HG02678 (cell line): Measurements from ENCODE around the gene DCBLD1.

Experiments
- ATAC-seq: cut with Tn5 transposase; IDR thresholded peaks from one replicate; pipeline ENCODE4 v1.9.1; 2021; ENCODE audit warnings: mild to moderate bottlenecking, moderate library complexity; ENCODE audit not compliant: unreplicated experiment

DCBLD1 gene

GRCh38 chr6:117525607-117526006 is 43.1 kb downstream of the DCBLD1 start:
- no peak for ATAC-seq

DNA sequence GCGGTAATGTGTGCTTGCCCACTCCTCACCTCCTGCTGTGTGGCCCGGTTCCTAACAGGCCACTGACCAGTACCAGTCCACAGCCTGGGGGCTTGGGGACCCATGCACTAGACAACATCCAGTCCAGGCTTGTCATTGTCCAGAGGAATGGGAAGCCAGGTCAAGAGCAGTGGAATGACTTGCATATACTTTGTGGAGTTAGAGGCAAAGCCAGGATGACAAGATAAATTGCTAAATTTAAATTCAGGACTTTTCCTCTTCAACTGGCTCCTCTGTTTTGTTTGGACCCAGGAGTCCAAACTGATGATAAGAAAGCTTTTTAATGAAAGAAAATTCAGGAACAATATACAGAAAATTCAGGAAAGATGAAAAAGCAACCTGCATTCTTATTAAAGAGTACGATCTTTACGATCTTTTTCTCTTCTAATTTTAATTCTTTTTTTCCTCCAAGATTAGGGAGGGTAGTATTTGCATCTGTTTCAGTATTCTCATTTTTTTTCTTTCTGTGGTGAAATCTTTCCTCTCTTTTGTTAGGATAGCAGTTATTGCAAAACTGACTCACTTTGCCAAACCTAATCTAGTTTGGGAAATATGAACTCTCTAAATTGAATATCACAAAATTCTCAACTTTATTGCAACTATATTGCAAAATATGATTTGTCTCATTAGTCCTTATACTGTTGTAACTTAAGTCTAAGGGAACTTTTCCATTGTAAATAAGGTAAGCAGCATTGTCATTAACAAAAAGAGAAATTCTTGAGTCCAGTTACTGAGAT is 48.2 kb downstream of the DCBLD1 start:
- no peak for ATAC-seq

DNA sequence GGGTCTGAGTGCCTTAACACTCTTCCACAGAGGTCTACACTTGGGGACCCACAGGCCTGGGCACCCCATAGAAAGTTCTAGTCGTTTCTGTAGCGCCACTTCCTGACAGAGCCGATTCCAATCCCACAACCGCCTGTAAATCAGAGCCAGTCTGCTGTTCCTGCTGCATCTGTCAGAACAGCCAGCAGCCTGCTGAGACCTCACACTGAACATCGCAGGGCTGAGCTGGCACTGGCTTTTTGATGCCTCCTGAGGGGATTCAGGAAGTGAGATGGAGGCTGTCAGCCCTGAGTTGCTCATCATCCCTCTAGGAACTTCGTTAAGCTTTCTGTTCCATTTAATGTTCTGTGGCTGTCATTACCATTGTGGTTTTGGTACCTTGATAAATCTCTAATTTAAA is 48.9 kb downstream of the DCBLD1 start:
- no peak for ATAC-seq

DNA sequence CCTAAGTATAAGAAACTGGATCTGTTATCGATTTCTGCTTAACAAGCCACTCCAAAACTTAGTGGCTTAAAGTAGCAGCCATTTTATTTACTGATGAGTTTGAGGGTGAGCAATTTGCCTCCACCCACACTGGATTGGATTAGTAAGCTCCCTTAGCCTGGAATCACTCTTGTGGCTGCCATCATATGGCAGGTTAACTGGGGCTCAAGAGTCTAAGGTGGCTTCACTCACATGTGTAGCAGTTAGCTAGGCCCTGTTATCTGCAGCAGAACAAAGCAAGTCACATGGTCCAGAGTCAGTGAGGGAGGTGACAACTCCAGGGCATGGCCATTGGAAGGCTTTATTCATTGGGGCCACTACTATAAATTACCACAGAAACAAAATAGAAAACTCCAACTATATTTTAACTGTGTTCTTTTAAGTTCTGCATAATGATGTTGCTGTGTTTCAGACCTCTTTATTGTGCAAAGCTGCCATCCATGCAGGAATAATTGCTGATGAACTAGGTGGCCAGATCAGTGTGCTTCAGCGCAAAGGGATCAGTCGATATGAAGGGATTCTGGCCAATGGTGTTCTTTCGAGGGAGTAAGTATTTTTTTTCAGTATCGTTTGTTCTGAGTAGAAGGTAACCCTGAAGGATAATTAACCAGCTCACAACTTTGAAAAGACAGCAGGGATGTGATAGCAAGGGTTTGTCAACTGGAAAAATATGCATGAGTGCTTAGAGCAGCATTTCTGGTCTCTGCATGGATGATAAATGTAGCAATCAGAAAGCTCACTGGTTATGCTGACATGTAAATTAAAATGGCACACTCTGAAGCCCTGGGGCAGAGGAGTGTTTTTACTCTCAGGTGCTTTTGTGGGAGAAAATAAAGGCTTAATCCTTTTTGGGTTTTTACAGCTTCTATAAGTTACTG is 49.6 kb downstream of the DCBLD1 start:
- no peak for ATAC-seq

- no peak for ATAC-seq
These were observed 51.3 kb downstream of the DCBLD1 start for GRCh38 chr6:117533775-117534174.

GRCh38 chr6:117534974-117535373 is 52.5 kb downstream of the DCBLD1 start:
- ATAC-seq: no peak

DNA sequence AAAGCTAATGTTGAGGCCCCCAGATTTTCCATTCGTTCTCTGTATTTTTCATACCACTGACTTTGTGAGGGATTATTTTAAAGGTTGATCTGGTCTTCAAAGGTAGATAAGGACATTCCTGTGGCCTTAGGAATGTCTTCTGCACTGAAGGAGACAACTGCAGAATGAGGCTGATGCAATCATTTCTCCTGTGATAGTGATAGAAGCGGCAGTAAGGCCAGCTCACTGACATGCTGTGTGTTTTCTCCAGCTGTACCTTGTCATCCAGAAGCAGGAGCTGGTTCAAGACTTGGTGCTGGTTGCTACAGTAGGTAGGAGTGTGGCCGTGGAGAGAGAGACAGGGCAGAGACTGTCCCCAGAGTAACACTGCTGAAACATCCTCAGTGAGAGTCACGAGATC is 53.8 kb downstream of the DCBLD1 start:
- no peak for ATAC-seq

DNA sequence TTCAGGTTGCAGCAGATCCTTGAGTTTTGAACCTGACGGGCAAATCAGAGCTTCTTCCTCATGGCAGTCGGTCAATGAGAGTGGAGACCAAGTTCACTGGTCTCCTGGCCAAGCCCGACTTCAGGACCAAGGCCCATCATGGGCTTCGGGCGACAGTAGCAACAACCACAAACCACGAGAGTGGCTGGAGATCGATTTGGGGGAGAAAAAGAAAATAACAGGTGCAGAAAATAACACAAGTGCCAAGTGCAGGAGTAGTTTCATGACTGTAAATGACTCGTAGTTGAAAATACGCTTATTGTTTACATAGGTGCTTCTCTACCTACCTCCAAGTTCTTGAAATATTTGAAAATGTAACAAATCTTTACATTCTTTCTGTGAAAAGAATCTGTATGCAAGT is 56.1 kb downstream of the DCBLD1 start:
- ATAC-seq: peak; percentile 81

DNA sequence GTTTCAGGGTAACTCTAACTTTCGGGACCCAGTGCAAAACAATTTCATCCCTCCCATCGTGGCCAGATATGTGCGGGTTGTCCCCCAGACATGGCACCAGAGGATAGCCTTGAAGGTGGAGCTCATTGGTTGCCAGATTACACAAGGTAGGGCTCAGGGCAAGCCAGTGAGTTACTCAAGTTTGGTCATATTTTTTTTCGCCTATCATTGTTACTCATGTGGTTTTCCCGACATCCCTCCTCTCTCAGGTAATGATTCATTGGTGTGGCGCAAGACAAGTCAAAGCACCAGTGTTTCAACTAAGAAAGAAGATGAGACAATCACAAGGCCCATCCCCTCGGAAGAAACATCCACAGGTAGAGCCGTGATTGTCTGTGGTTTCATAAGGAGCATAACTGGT is 58.2 kb downstream of the DCBLD1 start:
- no peak for ATAC-seq

GRCh38 chr6:117542493-117542892 is 60.0 kb downstream of the DCBLD1 start:
- ATAC-seq: no peak

- no peak for ATAC-seq
These were observed 62.2 kb downstream of the DCBLD1 start for GRCh38 chr6:117544716-117545115.

DNA sequence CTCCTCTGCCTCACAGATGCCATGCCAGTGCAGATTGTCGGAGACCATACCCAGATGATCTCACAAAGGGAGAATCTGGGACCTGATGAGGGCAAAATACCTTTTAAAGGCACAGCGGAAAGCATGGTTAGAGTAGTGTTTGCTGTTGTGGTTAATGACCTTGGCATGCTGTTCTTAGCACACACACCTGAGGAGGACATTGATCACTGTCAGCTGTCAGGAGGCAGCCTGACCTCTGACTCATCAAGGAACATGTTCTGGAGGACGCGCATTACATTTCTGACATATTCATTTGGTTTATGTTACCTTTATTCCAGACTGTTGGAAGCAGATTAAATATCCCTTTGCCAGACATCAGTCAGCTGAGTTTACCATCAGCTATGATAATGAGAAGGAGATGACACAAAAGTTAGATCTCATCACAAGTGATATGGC is 62.7 kb downstream of the DCBLD1 start:
- no peak for ATAC-seq

DNA sequence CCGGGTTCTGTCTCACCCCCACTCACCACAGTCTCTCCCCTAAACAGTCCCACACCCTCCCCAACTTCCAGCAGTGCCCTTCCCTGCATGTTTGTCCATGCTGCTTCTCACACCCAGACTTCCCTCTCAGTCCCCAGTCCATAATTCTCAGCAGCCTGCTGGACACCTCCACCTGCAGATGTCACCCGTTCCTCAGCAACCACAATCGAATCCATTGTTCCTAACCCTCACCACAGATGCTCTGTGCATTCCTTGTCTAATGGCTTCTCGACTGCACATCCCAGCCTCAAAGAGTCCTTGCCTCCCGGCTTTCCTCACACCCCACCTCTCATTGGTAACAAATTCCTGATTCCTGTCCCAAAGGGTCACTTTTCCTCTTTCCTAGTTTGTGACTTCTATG is 64.2 kb downstream of the DCBLD1 start:
- ATAC-seq: no peak

DNA sequence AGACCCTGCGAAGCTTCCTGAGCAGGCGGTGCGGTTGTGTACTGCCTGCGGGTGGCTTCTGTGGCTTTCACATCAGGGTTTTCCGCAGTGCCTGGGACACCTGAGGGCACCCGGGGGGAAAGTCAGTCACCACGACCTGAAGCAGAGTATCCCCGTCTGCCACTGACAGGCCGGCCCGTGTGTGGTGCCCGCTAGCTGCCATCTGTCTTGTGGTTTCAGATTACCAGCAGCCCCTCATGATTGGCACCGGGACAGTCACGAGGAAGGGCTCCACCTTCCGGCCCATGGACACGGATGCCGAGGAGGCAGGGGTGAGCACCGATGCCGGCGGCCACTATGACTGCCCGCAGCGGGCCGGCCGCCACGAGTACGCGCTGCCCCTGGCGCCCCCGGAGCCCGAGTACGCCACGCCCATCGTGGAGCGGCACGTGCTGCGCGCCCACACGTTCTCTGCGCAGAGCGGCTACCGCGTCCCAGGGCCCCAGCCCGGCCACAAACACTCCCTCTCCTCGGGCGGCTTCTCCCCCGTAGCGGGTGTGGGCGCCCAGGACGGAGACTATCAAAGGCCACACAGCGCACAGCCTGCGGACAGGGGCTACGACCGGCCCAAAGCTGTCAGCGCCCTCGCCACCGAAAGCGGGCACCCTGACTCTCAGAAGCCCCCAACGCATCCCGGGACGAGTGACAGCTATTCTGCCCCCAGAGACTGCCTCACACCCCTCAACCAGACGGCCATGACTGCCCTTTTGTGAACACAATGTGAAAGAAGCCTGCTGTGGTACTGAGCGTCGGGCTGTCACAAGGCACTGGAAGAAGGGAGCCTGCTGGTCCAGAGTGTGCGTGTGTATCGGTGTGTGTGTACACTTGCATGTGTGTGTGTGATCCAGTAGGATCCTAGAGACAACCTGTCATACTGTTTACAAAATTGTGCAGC is 65.5 kb downstream of the DCBLD1 start:
- peak; percentile 66 for ATAC-seq

- no peak for ATAC-seq
These were observed 66.4 kb downstream of the DCBLD1 start for GRCh38 chr6:117548797-117549301.

GRCh38 chr6:117549611-117550010 is 67.1 kb downstream of the DCBLD1 start:
- no peak for ATAC-seq

- ATAC-seq: no peak
These were observed 67.7 kb downstream of the DCBLD1 start for GRCh38 chr6:117550078-117550600.

DNA sequence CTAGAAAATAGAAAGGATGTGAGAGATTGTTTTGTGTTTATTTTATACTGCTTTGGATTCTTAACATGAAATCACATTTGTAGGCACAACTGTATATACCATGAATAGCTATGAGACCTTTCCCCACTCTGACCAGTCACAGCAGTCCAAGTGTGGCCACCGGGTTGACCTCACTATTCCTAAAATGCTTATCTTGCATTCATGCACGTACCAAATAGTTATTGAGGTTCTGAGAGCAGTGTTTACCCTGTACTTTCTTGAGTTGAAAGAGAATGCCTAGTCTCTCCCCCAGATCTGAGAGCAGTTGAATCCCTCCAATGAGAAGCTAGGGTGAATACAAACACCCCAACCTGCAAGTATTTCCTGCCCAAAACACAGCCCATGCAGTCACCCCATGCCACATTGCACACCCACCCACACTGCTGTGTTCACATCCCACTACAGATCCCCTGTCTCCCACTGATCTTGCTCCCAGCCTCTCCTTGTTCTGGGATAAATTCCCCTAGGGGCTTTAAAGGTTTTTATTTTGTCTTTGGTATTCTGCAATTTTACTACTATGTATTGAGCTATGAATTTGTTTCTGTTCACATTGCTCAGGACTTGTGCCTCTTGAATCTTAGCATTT is 68.3 kb downstream of the DCBLD1 start:
- ATAC-seq: no peak

- ATAC-seq: no peak
These were observed 70.1 kb downstream of the DCBLD1 start for GRCh38 chr6:117552618-117553017.

DNA sequence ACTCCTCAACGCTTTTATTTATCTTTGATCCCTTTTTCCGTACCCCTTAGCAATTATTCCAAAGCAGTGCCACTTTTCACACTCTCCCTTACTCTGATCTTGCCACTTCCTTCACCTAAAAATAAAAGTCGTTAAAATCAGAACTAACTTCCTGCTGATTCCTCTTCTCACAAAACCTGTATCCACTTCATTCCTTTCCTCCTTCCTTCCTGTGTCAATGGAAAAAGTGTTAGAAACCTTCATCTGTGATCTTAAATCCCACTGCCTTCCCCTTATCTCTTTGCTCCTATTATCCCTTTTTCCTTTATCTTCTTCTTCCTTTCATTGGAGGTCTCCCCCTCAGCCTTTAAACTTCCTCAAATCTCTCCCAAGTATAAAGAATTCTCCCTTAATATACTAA is 70.7 kb downstream of the DCBLD1 start:
- no peak for ATAC-seq
